Subcutaneous adipose tissue (tissue), 4 donors: Measurements from ENCODE around the gene ZNF335. TPM values are rescaled to one million over a fixed set of nuclear protein-coding genes. Genes with fewer than 3 reads are reported as not detected.

Experiments used
- total RNA-seq, 4 donors: library from RNA; depleted of rRNA; stranded (reverse); fragments of >200 nt; gene quantifications; one replicate each; pipeline ENCODE4 v1.1.0, GENCODE V29; 2016
- TF ChIP-seq, protein P1 (sequence below): fragments of 450-650 bp; IDR thresholded peaks from one replicate; pipeline ENCODE4 v1.5.1; 2016; ENCODE audit warnings: low read depth, mild to moderate bottlenecking, control low read depth, antibody characterized with exemption, moderate library complexity

Gene ZNF335
- total RNA-seq, 4 donors from 2014 or later = 9.9 to 21.1 (median 13.7) TPM

GRCh38 chr20:45935416-45936046 is 36.5 kb downstream of the ZNF335 start:
- TF ChIP-seq, protein P1, sequence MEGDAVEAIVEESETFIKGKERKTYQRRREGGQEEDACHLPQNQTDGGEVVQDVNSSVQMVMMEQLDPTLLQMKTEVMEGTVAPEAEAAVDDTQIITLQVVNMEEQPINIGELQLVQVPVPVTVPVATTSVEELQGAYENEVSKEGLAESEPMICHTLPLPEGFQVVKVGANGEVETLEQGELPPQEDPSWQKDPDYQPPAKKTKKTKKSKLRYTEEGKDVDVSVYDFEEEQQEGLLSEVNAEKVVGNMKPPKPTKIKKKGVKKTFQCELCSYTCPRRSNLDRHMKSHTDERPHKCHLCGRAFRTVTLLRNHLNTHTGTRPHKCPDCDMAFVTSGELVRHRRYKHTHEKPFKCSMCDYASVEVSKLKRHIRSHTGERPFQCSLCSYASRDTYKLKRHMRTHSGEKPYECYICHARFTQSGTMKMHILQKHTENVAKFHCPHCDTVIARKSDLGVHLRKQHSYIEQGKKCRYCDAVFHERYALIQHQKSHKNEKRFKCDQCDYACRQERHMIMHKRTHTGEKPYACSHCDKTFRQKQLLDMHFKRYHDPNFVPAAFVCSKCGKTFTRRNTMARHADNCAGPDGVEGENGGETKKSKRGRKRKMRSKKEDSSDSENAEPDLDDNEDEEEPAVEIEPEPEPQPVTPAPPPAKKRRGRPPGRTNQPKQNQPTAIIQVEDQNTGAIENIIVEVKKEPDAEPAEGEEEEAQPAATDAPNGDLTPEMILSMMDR = no peak

- TF ChIP-seq, protein P1 = no peak
These were observed 37.2 kb downstream of the ZNF335 start, which contains the start of gene PCIF1 for GRCh38 chr20:45934586-45935415. Gene PCIF1, plus strand, starts transcription at chr20:45934683. Its CDS starts 4,317 bp downstream, at chr20:45939000.

GRCh38 chr20:45934046-45934585 is 37.9 kb downstream of the ZNF335 start:
- TF ChIP-seq, protein P1 = no peak

DNA sequence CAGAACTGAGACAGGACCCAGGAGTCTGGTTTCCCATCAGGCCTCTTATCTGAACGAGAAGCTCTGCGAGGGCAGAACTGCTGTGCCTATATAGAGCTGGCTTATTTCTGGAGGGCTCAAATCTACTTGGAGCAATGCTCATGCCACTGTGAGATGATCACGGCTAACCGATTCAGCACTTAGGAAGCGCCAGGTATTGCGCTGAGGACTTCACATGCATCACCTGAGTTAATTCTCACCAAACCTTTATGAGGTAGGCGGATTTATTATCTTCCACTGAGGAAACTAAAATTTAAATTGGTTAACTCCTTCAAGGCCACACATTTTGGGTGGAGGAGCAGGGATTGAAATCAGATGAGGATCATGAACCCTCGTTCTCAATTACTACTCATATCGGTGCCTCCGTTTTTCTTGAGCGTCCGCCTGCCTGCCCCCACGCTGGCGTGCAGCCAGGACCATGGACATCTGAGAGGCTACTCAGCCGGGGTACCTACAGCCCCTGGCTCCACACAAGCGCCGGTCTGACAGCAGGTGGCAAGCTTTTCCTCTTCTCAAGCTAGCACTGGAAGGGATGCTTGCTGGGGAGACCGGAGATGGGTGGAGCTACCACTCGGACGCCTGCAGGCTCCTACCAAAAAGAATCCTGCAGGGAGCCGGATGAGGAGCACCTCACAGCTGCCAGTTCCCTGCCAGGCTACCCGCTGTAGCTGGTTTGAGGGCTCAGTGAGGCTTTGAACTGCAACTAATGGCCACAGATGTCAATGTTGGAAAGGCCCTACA is 38.5 kb downstream of the ZNF335 start:
- TF ChIP-seq, protein P1 = no peak

DNA sequence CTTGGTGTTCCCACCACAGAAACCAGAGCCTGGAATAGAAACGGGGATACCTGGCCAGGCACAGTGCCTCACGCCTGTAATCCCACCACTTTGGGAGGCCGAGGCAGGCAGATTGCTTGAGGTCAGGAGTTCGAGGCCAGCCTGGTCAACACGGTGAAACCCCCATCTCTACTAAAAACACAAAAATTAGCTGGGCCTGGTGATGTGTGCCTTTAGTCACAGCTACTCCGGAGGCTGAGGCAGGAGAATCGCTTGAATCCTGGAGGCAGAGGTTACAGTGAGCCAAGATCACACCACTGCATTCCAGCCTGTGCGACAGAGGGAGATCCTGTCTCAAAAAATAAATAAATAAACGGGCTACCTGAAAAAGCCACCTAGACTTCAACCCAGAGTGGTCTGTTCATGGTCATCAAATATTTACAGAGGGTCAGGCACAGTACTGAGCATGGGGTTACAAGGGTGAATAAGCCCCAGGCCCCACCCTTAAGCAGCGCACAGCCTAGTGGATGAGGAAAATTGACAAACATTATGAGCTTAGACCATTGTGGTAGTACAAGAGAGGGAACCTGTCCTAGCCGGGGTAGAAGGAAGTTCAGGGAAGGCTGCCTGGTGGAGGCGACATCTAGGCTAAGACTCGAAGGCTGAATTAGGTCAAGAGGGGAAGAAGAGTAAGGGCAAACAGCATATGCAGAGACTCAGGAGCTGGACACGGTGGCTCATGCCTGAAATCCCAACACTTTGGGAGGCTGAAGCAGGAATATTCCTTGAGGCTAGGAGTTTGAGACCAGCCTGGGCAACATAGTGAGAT is 44.7 kb downstream of the ZNF335 start:
- TF ChIP-seq, protein P1 = no peak

DNA sequence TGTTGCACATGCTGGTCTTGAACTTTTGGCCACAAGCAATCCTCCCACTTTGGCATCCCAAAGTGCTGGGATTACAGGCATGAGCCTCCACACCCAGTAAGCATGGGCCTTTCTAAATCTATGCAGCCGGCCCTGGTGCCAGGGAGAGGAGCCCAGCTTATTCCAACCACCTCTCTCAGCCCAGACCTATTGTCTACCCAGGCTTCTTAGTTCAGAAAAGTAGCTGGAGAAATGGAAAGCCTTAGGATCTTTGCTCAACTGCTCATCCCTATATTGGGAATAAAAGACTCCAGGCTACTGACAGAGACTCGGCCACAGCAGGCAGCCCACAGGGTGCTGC is 45.3 kb downstream of the ZNF335 start:
- TF ChIP-seq, protein P1 = no peak
